ENCODE data around the gene MAPK1. TPM values are rescaled to one million over a fixed set of nuclear protein-coding genes. Genes with fewer than 3 reads are reported as not detected.
A peak's percentile ranks its signal among the peaks of the same experiment; 100 is the strongest.

The MAPK1 gene
- total RNA-seq, 1 donor from 2014 or later, result 37.2 TPM

DNA sequence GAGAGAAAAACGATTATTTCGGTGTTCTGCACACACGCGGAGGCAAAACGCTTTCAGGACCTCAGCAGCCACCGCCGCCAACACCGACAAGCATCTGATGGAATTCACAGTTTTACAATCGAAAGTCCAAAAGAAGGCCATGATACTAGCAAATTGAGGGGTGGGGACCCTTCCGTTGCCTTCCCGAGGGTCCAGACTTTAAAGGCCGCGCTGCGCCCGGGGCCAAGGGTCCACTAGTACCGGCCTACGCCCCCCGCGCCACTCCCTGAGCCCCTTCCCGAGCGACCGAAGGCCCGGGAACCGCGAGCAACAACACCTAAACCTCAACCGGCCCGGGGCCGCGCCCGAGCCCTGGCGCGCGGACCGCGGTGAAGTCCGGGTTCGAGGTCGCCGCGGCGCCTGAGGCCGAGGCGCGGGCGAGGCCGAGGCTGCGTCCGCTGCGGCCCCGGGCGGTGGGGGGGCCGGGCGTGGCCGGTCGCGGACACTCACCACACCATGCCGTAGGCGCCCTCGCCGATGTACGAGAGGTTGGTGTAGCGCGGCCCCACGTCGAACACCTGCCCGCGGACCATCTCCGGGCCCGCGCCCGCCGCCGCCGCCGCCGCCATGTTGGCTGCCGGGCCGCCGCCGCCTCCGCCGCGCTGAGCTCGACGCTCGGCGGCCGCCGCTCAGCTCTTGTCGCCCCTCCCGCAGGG is 465 bp downstream of the MAPK1 start:
- peak overlapping the region; percentile 80 for H3K4me3 ChIP-seq (ENCODE audit: low read depth, low read length)
- no peak for DNase-seq (ENCODE audit: low read depth)
- TF ChIP-seq, protein P1, sequence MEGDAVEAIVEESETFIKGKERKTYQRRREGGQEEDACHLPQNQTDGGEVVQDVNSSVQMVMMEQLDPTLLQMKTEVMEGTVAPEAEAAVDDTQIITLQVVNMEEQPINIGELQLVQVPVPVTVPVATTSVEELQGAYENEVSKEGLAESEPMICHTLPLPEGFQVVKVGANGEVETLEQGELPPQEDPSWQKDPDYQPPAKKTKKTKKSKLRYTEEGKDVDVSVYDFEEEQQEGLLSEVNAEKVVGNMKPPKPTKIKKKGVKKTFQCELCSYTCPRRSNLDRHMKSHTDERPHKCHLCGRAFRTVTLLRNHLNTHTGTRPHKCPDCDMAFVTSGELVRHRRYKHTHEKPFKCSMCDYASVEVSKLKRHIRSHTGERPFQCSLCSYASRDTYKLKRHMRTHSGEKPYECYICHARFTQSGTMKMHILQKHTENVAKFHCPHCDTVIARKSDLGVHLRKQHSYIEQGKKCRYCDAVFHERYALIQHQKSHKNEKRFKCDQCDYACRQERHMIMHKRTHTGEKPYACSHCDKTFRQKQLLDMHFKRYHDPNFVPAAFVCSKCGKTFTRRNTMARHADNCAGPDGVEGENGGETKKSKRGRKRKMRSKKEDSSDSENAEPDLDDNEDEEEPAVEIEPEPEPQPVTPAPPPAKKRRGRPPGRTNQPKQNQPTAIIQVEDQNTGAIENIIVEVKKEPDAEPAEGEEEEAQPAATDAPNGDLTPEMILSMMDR (IDR thresholded peaks at IDR 0.05; ENCODE audit: insufficient read depth, low read length, poor library complexity, severe bottlenecking), result no peak

DNA sequence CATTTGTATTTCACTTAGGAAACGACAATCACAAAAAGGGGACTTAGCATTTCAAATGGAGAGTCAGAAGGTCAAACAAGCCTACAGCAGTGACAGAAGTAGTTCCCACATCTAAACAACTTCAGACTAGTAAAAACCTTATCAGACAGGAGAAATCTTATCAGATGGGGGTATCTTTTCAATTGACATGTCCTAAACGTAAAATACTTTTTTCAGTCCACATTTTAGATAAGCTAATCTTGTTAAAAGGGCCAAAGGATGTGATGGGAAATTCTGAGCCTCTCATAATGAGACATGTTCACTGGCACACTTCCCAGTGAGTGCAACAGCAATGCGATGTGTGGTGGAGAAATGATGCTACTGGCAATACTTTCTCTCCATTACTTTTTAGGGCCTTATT is 2.4 kb downstream of the MAPK1 start:
- H3K27me3 ChIP-seq (ENCODE audit: control insufficient read depth, insufficient read depth, low read length), result no peaks in the 10 kb centered on the region
- DNase-seq (ENCODE audit: low read depth), result no peak
- H3K36me3 ChIP-seq (ENCODE audit: control insufficient read depth, insufficient read depth, low read length), result no peaks in the 10 kb centered on the region
- no peak overlapping the region for H3K4me3 ChIP-seq (ENCODE audit: low read depth, low read length)
- TF ChIP-seq, protein P1 (IDR thresholded peaks at IDR 0.05; ENCODE audit: insufficient read depth, low read length, poor library complexity, severe bottlenecking), result no peak

More for the DNA sequence above, 465 bp downstream of the MAPK1 start:
- Histone ChIP-seq H3K27me3 (ENCODE audit: control insufficient read depth, insufficient read depth, low read length) (no peaks in the 10 kb centered on the region), H3K36me3 (ENCODE audit: control insufficient read depth, insufficient read depth, low read length) (no peaks in the 10 kb centered on the region)

DNA sequence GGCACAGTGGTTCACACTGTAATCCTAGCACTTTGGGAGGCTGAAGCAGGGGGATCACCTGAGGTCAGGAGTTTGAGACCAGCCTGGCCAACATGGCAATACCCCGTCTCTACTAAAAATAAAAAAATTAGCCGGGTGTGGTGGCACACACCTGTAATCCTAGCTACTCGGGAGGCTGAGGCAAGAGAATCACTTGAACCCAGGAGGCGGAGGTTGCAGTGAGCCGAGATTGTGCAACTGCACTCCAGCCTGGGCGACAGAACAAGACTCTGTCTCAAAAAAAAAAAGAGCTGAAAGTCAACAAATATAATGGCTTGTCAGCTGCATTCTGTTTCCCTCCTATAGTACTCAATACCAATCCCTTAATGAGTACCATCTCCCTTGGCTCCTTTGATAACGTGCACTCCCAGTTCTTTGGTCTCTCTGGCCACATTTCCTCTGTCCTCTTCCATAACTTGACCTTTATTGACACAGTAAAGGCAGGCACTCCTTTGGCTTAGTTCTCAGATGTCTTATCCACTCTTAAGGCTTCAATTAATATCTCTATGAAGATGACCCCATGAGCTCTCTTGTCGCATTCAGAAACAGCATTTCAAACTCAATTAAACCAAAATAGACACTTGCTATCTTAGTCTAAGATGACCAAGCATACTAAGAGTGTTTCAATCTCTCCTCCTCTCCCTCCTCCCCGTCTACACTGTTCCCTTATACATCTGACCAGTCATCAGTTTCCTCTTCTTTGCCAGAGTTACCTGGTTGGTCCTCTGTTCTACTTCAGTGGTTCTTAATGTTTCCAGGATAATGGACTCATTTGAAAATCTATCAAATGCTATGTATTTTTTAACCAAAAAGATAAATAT is 4.8 kb downstream of the MAPK1 start:
- no peak for DNase-seq (ENCODE audit: low read depth)
- TF ChIP-seq, protein P1 (IDR thresholded peaks at IDR 0.05; ENCODE audit: insufficient read depth, low read length, poor library complexity, severe bottlenecking), result no peak
- Histone ChIP-seq H3K4me3 (ENCODE audit: low read depth, low read length) (no peak overlapping the region), H3K36me3 (ENCODE audit: control insufficient read depth, insufficient read depth, low read length) (no peaks in the 10 kb centered on the region), H3K27me3 (ENCODE audit: control insufficient read depth, insufficient read depth, low read length) (no peaks in the 10 kb centered on the region)

DNA sequence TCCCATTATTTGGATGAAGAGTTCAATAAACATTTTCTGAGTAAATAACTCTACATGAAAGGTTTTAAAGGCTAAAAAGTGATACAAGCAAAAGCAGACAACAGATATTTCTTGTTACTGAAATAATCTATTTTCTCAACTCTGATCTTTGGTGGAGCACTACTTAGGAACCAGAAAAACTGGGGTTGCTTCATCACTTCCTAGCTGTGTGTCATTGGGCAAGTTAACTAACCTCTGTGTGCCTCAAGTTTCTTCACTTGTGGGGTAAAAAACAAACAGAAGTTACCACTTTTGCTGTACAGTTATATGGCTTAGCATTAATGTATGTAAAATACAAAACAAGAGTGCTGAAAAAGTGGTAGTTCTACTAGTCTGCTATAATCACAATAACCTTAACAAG is 5.6 kb downstream of the MAPK1 start:
- TF ChIP-seq, protein P1 (IDR thresholded peaks at IDR 0.05; ENCODE audit: insufficient read depth, low read length, poor library complexity, severe bottlenecking), result no peak
- H3K36me3 ChIP-seq (ENCODE audit: control insufficient read depth, insufficient read depth, low read length), result no peaks in the 10 kb centered on the region
- no peak overlapping the region for H3K4me3 ChIP-seq (ENCODE audit: low read depth, low read length)
- DNase-seq (ENCODE audit: low read depth), result no peak
- no peaks in the 10 kb centered on the region for H3K27me3 ChIP-seq (ENCODE audit: control insufficient read depth, insufficient read depth, low read length)

DNA sequence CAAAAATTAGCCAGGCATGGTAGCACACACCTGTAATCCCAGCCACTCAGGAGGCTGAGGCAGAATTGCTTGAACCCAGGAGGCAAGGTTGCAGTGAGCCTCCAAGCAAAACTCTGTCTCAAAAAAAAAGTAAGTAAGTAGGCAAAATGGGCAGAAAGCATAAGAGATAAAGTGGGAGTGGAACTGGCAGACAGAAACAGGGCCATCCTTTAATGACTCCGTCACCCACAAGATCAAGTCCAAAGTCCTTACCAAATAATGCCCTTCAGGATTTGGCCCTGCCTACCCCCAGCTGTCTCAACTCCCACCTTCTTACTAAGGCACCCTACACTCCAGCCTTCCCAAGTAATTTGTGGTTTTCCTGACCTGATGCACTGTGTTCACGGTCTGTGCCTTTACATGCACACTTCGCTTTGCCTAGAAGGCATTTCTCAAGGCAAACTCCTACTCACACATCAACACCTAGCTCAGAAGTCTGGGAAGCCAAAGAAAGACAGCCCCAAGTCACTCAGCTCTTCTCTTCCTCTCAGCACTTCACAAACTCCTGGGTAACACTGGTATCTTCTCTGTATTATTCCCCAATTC is 6.1 kb downstream of the MAPK1 start:
- no peak overlapping the region for H3K4me3 ChIP-seq (ENCODE audit: low read depth, low read length)
- TF ChIP-seq, protein P1 (IDR thresholded peaks at IDR 0.05; ENCODE audit: insufficient read depth, low read length, poor library complexity, severe bottlenecking), result no peak
- DNase-seq (ENCODE audit: low read depth), result no peak

More for the DNA sequence above, 6.1 kb downstream of the MAPK1 start:
- Histone ChIP-seq H3K27me3 (ENCODE audit: control insufficient read depth, insufficient read depth, low read length) (no peaks in the 10 kb centered on the region), H3K36me3 (ENCODE audit: control insufficient read depth, insufficient read depth, low read length) (no peaks in the 10 kb centered on the region)

All from kidney epithelial cell (primary cell).